ENCODE measurements around the gene ENTR1.

DNA sequence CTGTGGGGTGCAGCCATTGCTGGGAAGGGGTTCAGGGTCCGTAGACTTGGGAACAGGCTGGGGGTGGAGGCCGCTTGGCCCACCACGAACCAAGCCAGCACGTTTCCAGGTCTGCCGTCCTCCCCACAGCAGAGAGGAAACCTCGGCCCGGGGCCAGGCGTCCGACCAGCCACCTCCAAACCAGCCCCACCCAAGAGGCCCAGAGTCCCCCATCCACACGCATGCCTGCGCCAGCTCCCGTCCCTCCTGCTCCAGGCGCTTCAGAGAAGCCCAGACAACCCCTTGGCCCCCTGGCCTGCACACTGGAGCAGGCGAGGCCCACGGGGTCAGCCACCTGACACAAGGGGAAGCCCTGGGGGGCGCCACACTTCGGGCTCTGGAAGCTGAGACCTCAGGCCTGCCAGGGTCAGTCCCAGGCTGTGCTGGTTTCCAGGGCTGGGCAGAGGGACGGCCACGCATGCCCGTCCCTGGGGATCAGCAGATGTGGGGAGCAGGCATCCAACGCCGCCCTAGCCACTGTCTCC, 53.1 kb downstream of the ENTR1 start:
- TF ChIP-seq, protein P1, sequence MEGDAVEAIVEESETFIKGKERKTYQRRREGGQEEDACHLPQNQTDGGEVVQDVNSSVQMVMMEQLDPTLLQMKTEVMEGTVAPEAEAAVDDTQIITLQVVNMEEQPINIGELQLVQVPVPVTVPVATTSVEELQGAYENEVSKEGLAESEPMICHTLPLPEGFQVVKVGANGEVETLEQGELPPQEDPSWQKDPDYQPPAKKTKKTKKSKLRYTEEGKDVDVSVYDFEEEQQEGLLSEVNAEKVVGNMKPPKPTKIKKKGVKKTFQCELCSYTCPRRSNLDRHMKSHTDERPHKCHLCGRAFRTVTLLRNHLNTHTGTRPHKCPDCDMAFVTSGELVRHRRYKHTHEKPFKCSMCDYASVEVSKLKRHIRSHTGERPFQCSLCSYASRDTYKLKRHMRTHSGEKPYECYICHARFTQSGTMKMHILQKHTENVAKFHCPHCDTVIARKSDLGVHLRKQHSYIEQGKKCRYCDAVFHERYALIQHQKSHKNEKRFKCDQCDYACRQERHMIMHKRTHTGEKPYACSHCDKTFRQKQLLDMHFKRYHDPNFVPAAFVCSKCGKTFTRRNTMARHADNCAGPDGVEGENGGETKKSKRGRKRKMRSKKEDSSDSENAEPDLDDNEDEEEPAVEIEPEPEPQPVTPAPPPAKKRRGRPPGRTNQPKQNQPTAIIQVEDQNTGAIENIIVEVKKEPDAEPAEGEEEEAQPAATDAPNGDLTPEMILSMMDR (IDR thresholded peaks at IDR 0.05; ENCODE audit: poor library complexity, severe bottlenecking) = no peak
- TF ChIP-seq MXI1 (conservative IDR thresholded peaks at IDR 0.05; ENCODE audit: poor library complexity, severe bottlenecking) (no peak), TAF1 (IDR thresholded peaks at IDR 0.05; ENCODE audit: low read depth) (no peak), POLR2AphosphoS5 (IDR thresholded peaks at IDR 0.05) (no peak), EZH2 (IDR thresholded peaks at IDR 0.05; ENCODE audit: borderline replicate concordance, insufficient read depth, low read length, poor library complexity, severe bottlenecking) (no peak), EP300 (conservative IDR thresholded peaks at IDR 0.05; ENCODE audit: poor library complexity, severe bottlenecking) (no peak)

All from neural cell (in vitro differentiated cells).